Measurements from ENCODE around the gene NKX6-2.
"Not testable (repeated sequence)": the region's sequence is repeated elsewhere in the genome, so short reads cannot be mapped to it uniquely, and the experiment has no call there.

Gene NKX6-2

GRCh38 chr10:132827861-132828539 is 42.1 kb upstream of the NKX6-2 start:
- H3K18ac ChIP-seq (ENCODE audit: low read depth in 1 of 2, low read length in 2 of 2): no peak overlapping the region
- no peak overlapping the region for H2AK5ac ChIP-seq (ENCODE audit: low read length, severe bottlenecking)
- no peak overlapping the region for H2BK120ac ChIP-seq (ENCODE audit: low read depth, low read length)
- H3K79me1 ChIP-seq (replicated peaks; ENCODE audit: low read length, poor library complexity, severe bottlenecking): no peaks in the 10 kb centered on the region
- H4K91ac ChIP-seq (ENCODE audit: low read length): no peak overlapping the region
- no peaks in the 10 kb centered on the region for H3K9me3 ChIP-seq (ENCODE audit: control insufficient read depth, low read length)
- H3K9ac ChIP-seq (ENCODE audit: low read length): no peak overlapping the region
- H4K8ac ChIP-seq (ENCODE audit: low read length): no peak overlapping the region
- no peak overlapping the region for H3K4me3 ChIP-seq (ENCODE audit: insufficient read depth in 1 of 2, low read depth in 1 of 2, low read length in 2 of 2)
- no peak overlapping the region for H3K4me2 ChIP-seq (ENCODE audit: low read length, poor library complexity, severe bottlenecking)
- no peak for DNase-seq
- no peaks in the 10 kb centered on the region for H3K36me3 ChIP-seq (ENCODE audit: control insufficient read depth in 1 of 2, insufficient read depth in 2 of 2, low read depth in 1 of 2, low read length in 2 of 2)
- peaks cover 4% of the 10 kb centered on the region for H3K4me1 ChIP-seq (ENCODE audit: control insufficient read depth, insufficient read depth, low read depth, low read length)
- H2AFZ ChIP-seq (ENCODE audit: low read depth, low read length): no peak overlapping the region
- no peak overlapping the region for H3K14ac ChIP-seq (ENCODE audit: low read length in 2 of 2)
- H2BK5ac ChIP-seq (ENCODE audit: low read depth, low read length, poor library complexity, severe bottlenecking): no peak overlapping the region
- no peak overlapping the region for H3K23ac ChIP-seq (ENCODE audit: low read length in 2 of 2)
- no peak overlapping the region for H2BK15ac ChIP-seq (ENCODE audit: low read depth, poor library complexity, severe bottlenecking)
- H3K27ac ChIP-seq (ENCODE audit: low read length, poor library complexity, severe bottlenecking): no peak overlapping the region
- no peak overlapping the region for H2BK12ac ChIP-seq (ENCODE audit: low read length in 2 of 2)
- 93% methylated on average over 26 of the region's 29 CpGs for WGBS
- no peak overlapping the region for H3K4ac ChIP-seq (ENCODE audit: low read depth in 1 of 2, low read length in 2 of 2)
- peaks cover 18 to 45% of the 10 kb centered on the region in 2 experiments for H3K27me3 ChIP-seq (ENCODE audit: control insufficient read depth in 1 of 2, insufficient read depth in 1 of 2, low read length in 2 of 2)

GRCh38 chr10:132827423-132827789 is 41.5 kb upstream of the NKX6-2 start:
- Histone ChIP-seq H4K8ac (ENCODE audit: low read length) (no peak overlapping the region), H3K27ac (ENCODE audit: low read length, poor library complexity, severe bottlenecking) (no peak overlapping the region), H3K9me3 (ENCODE audit: control insufficient read depth, low read length) (no peaks in the 10 kb centered on the region), H3K23ac (ENCODE audit: low read length in 2 of 2) (no peak overlapping the region), H3K9ac (ENCODE audit: low read length) (no peak overlapping the region), H4K91ac (ENCODE audit: low read length) (no peak overlapping the region), H3K36me3 (ENCODE audit: control insufficient read depth in 1 of 2, insufficient read depth in 2 of 2, low read depth in 1 of 2, low read length in 2 of 2) (no peaks in the 10 kb centered on the region), H3K4me2 (ENCODE audit: low read length, poor library complexity, severe bottlenecking) (no peak overlapping the region), H3K4me1 (ENCODE audit: control insufficient read depth, insufficient read depth, low read depth, low read length) (peaks cover 4% of the 10 kb centered on the region), H3K18ac (ENCODE audit: low read depth in 1 of 2, low read length in 2 of 2) (no peak overlapping the region), H3K27me3 (ENCODE audit: control insufficient read depth in 1 of 2, insufficient read depth in 1 of 2, low read length in 2 of 2) (peaks cover 14 to 39% of the 10 kb centered on the region in 2 experiments), H3K14ac (ENCODE audit: low read length in 2 of 2) (no peak overlapping the region), H2BK120ac (ENCODE audit: low read depth, low read length) (no peak overlapping the region), H2AK5ac (ENCODE audit: low read length, severe bottlenecking) (no peak overlapping the region), H2BK5ac (ENCODE audit: low read depth, low read length, poor library complexity, severe bottlenecking) (no peak overlapping the region), H3K79me1 (replicated peaks; ENCODE audit: low read length, poor library complexity, severe bottlenecking) (no peaks in the 10 kb centered on the region), H2BK12ac (ENCODE audit: low read length in 2 of 2) (no peak overlapping the region), H3K4ac (ENCODE audit: low read depth in 1 of 2, low read length in 2 of 2) (no peak overlapping the region), H3K4me3 (ENCODE audit: insufficient read depth in 1 of 2, low read depth in 1 of 2, low read length in 2 of 2) (no peak overlapping the region), H2BK15ac (ENCODE audit: low read depth, poor library complexity, severe bottlenecking) (no peak overlapping the region), H2AFZ (ENCODE audit: low read depth, low read length) (no peak overlapping the region)
- WGBS: 83% methylated on average over 13 of the region's 13 CpGs
- no peak for DNase-seq

- no peak overlapping the region for H4K8ac ChIP-seq (ENCODE audit: low read length)
- no peak overlapping the region for H2AFZ ChIP-seq (ENCODE audit: low read depth, low read length)
- H3K9ac ChIP-seq (ENCODE audit: low read length): no peak overlapping the region
- H3K4me2 ChIP-seq (ENCODE audit: low read length, poor library complexity, severe bottlenecking): no peak overlapping the region
- H2AK5ac ChIP-seq (ENCODE audit: low read length, severe bottlenecking): no peak overlapping the region
- H3K9me3 ChIP-seq (ENCODE audit: control insufficient read depth, low read length): no peaks in the 10 kb centered on the region
- H3K4me1 ChIP-seq (ENCODE audit: control insufficient read depth, insufficient read depth, low read depth, low read length): peaks cover 4% of the 10 kb centered on the region
- no peaks in the 10 kb centered on the region for H3K79me1 ChIP-seq (replicated peaks; ENCODE audit: low read length, poor library complexity, severe bottlenecking)
- DNase-seq: no peak
- peaks cover 11 to 32% of the 10 kb centered on the region in 2 experiments for H3K27me3 ChIP-seq (ENCODE audit: control insufficient read depth in 1 of 2, insufficient read depth in 1 of 2, low read length in 2 of 2)
- H4K91ac ChIP-seq (ENCODE audit: low read length): no peak overlapping the region
- no peak overlapping the region for H2BK15ac ChIP-seq (ENCODE audit: low read depth, poor library complexity, severe bottlenecking)
- H2BK5ac ChIP-seq (ENCODE audit: low read depth, low read length, poor library complexity, severe bottlenecking): no peak overlapping the region
- WGBS: 92% methylated on average over 34 of the region's 36 CpGs
- no peaks in the 10 kb centered on the region for H3K36me3 ChIP-seq (ENCODE audit: control insufficient read depth in 1 of 2, insufficient read depth in 2 of 2, low read depth in 1 of 2, low read length in 2 of 2)
- H2BK120ac ChIP-seq (ENCODE audit: low read depth, low read length): no peak overlapping the region
- H3K27ac ChIP-seq (ENCODE audit: low read length, poor library complexity, severe bottlenecking): no peak overlapping the region
- no peak overlapping the region for H3K14ac ChIP-seq (ENCODE audit: low read length in 2 of 2)
- H2BK12ac ChIP-seq (ENCODE audit: low read length in 2 of 2): no peak overlapping the region
- no peak overlapping the region for H3K18ac ChIP-seq (ENCODE audit: low read depth in 1 of 2, low read length in 2 of 2)
- peak overlapping the region in 1 of 2 experiments; percentile 37 for H3K4me3 ChIP-seq (ENCODE audit: insufficient read depth in 1 of 2, low read depth in 1 of 2, low read length in 2 of 2)
- no peak overlapping the region for H3K4ac ChIP-seq (ENCODE audit: low read depth in 1 of 2, low read length in 2 of 2)
- no peak overlapping the region for H3K23ac ChIP-seq (ENCODE audit: low read length in 2 of 2)
Observed at GRCh38 chr10:132826524-132827422, 40.8 kb upstream of the NKX6-2 start.

- not testable (repeated sequence) for H3K9ac ChIP-seq (ENCODE audit: low read length); H3K36me3 ChIP-seq (ENCODE audit: control insufficient read depth in 1 of 2, insufficient read depth in 2 of 2, low read depth in 1 of 2, low read length in 2 of 2); H3K4ac ChIP-seq (ENCODE audit: low read depth in 1 of 2, low read length in 2 of 2); H2AK5ac ChIP-seq (ENCODE audit: low read length, severe bottlenecking); H4K8ac ChIP-seq (ENCODE audit: low read length); H3K9me3 ChIP-seq (ENCODE audit: control insufficient read depth, low read length); H3K79me1 ChIP-seq (replicated peaks; ENCODE audit: low read length, poor library complexity, severe bottlenecking); H3K23ac ChIP-seq (ENCODE audit: low read length in 2 of 2); H3K4me2 ChIP-seq (ENCODE audit: low read length, poor library complexity, severe bottlenecking); H2BK120ac ChIP-seq (ENCODE audit: low read depth, low read length); H3K4me3 ChIP-seq (ENCODE audit: insufficient read depth in 1 of 2, low read depth in 1 of 2, low read length in 2 of 2); H2BK12ac ChIP-seq (ENCODE audit: low read length in 2 of 2); H4K91ac ChIP-seq (ENCODE audit: low read length); H3K4me1 ChIP-seq (ENCODE audit: control insufficient read depth, insufficient read depth, low read depth, low read length); H2BK15ac ChIP-seq (ENCODE audit: low read depth, poor library complexity, severe bottlenecking); H3K14ac ChIP-seq (ENCODE audit: low read length in 2 of 2); H2AFZ ChIP-seq (ENCODE audit: low read depth, low read length); H2BK5ac ChIP-seq (ENCODE audit: low read depth, low read length, poor library complexity, severe bottlenecking); H3K18ac ChIP-seq (ENCODE audit: low read depth in 1 of 2, low read length in 2 of 2); DNase-seq; H3K27ac ChIP-seq (ENCODE audit: low read length, poor library complexity, severe bottlenecking)
- WGBS: 83% methylated on average over 32 of the region's 34 CpGs
- peaks cover 6 to 24% of the 10 kb centered on the region in 2 experiments for H3K27me3 ChIP-seq (ENCODE audit: control insufficient read depth in 1 of 2, insufficient read depth in 1 of 2, low read length in 2 of 2)
Observed at GRCh38 chr10:132825783-132826523, 40.0 kb upstream of the NKX6-2 start.

All from mesenchymal stem cell (in vitro differentiated cells and primary cell).